ACC112 (cell line): ENCODE results near the gene CHSY1.

Experiments
- H2AFZ ChIP-seq: fragments of 200-600 bp; sonication (generic); one replicate; pipeline ENCODE4 v1.6.0; 2017; ENCODE audit warnings: antibody characterized with exemption, low read length; ENCODE audit not compliant: unreplicated experiment
- H3K27ac ChIP-seq: fragments of 200-600 bp; sonication (generic); 2 replicates; pipeline ENCODE4 v1.5.1; 2014; ENCODE audit warnings: low read depth, mild to moderate bottlenecking, antibody characterized with exemption, low read length, moderate library complexity
- H3K27me3 ChIP-seq: fragments of 200-600 bp; sonication (generic); 2 replicates; pipeline ENCODE4 v1.6.1; 2014; ENCODE audit warnings: mild to moderate bottlenecking, antibody characterized with exemption, low read length, moderate library complexity, mixed read lengths; ENCODE audit not compliant: insufficient read depth
- H3K36me3 ChIP-seq: fragments of 200-600 bp; sonication (generic); 2 replicates; pipeline ENCODE4 v1.6.1; 2016; ENCODE audit warnings: mild to moderate bottlenecking, antibody characterized with exemption, low read length, moderate library complexity, mixed read lengths; ENCODE audit not compliant: insufficient read depth
- H3K4me1 ChIP-seq: fragments of 200-600 bp; sonication (generic); one replicate; pipeline ENCODE4 v1.6.1; 2016; ENCODE audit warnings: low read length, mixed read lengths; ENCODE audit not compliant: insufficient read depth, unreplicated experiment, control insufficient read depth
- H3K4me3 ChIP-seq: fragments of 200-600 bp; sonication (generic); 2 replicates; pipeline ENCODE4 v1.5.1; 2014; ENCODE audit warnings: mild to moderate bottlenecking, low read depth, low read length
- H3K79me2 ChIP-seq: fragments of 200-600 bp; sonication (generic); one replicate; pipeline ENCODE4 v1.6.0; 2016; ENCODE audit warnings: low read length; ENCODE audit not compliant: control insufficient read depth, unreplicated experiment, insufficient read depth

Gene CHSY1

GRCh38 chr15:101266034-101266433 lies 14.2 kb upstream of the CHSY1 start:
- Histone ChIP-seq H3K36me3 (0 out of 2 replicates have a peak, but pooled peaks cover 7% of the 10 kb centered on the region), H2AFZ (no peak overlapping the region), H3K27me3 (no peaks in the 10 kb centered on the region), H3K79me2 (no peaks in the 10 kb centered on the region), H3K4me1 (peaks cover 26% of the 10 kb centered on the region), H3K4me3 (no peak overlapping the region), H3K27ac (no peak overlapping the region)

GRCh38 chr15:101264911-101265641 lies 13.2 kb upstream of the CHSY1 start:
- Histone ChIP-seq H2AFZ (no peak overlapping the region), H3K4me1 (peaks cover 26% of the 10 kb centered on the region), H3K79me2 (no peaks in the 10 kb centered on the region), H3K36me3 (no peaks in the 10 kb centered on the region), H3K27ac (no peak overlapping the region), H3K4me3 (no peak overlapping the region), H3K27me3 (no peaks in the 10 kb centered on the region)

GRCh38 chr15:101264011-101264410 lies 12.2 kb upstream of the CHSY1 start:
- Histone ChIP-seq H2AFZ (peak overlapping the region; percentile 32), H3K27ac (no peak overlapping the region), H3K27me3 (no peaks in the 10 kb centered on the region), H3K36me3 (no peaks in the 10 kb centered on the region), H3K79me2 (no peaks in the 10 kb centered on the region), H3K4me3 (no peak overlapping the region), H3K4me1 (peaks cover 26% of the 10 kb centered on the region)

- H3K4me1 ChIP-seq: peaks cover 18% of the 10 kb centered on the region
Measured at GRCh38 chr15:101262551-101262950, 10.7 kb upstream of the CHSY1 start.

GRCh38 chr15:101258238-101259144 lies 6.6 kb upstream of the CHSY1 start:
- H3K4me3 ChIP-seq: no peak overlapping the region
- H3K79me2 ChIP-seq: no peaks in the 10 kb centered on the region
- no peaks in the 10 kb centered on the region for H3K27me3 ChIP-seq
- peaks cover 9% of the 10 kb centered on the region for H3K4me1 ChIP-seq
- no peak overlapping the region for H3K27ac ChIP-seq
- peak overlapping the region; percentile 55 for H2AFZ ChIP-seq
- H3K36me3 ChIP-seq: no peaks in the 10 kb centered on the region

More at GRCh38 chr15:101262551-101262950, 10.7 kb upstream of the CHSY1 start:
- Histone ChIP-seq H3K27ac (no peak overlapping the region), H3K27me3 (no peaks in the 10 kb centered on the region), H2AFZ (no peak overlapping the region), H3K4me3 (no peak overlapping the region), H3K36me3 (no peaks in the 10 kb centered on the region), H3K79me2 (no peaks in the 10 kb centered on the region)

- H3K4me3 ChIP-seq: no peak overlapping the region
- H3K36me3 ChIP-seq: no peaks in the 10 kb centered on the region
- no peak overlapping the region for H2AFZ ChIP-seq
- H3K27me3 ChIP-seq: no peaks in the 10 kb centered on the region
- H3K4me1 ChIP-seq: peaks cover 15% of the 10 kb centered on the region
- H3K79me2 ChIP-seq: peaks cover 7% of the 10 kb centered on the region
- no peak overlapping the region for H3K27ac ChIP-seq
Measured at GRCh38 chr15:101256757-101257156, 4.9 kb upstream of the CHSY1 start.

- Histone ChIP-seq H3K36me3 (no peaks in the 10 kb centered on the region), H3K4me3 (no peak overlapping the region), H3K79me2 (peaks cover 11% of the 10 kb centered on the region), H2AFZ (no peak overlapping the region), H3K4me1 (peaks cover 15% of the 10 kb centered on the region), H3K27ac (no peak overlapping the region), H3K27me3 (no peaks in the 10 kb centered on the region)
Measured at GRCh38 chr15:101255615-101256241, 3.9 kb upstream of the CHSY1 start.

- Histone ChIP-seq H3K36me3 (no peaks in the 10 kb centered on the region), H3K4me1 (peaks cover 16% of the 10 kb centered on the region), H3K27me3 (no peaks in the 10 kb centered on the region), H2AFZ (no peak overlapping the region), H3K4me3 (no peak overlapping the region), H3K79me2 (peaks cover 18% of the 10 kb centered on the region), H3K27ac (no peak overlapping the region)
Measured at GRCh38 chr15:101255051-101255395, 3.2 kb upstream of the CHSY1 start.

- Histone ChIP-seq H3K27me3 (no peaks in the 10 kb centered on the region), H3K27ac (no peak overlapping the region), H2AFZ (no peak overlapping the region), H3K36me3 (no peaks in the 10 kb centered on the region), H3K4me3 (no peak overlapping the region), H3K79me2 (peaks cover 25% of the 10 kb centered on the region), H3K4me1 (peaks cover 22% of the 10 kb centered on the region)
Measured at GRCh38 chr15:101254157-101255050, 2.6 kb upstream of the CHSY1 start.

GRCh38 chr15:101252836-101253235 lies 988 bp upstream of the CHSY1 start:
- peak overlapping the region; percentile 84 for H2AFZ ChIP-seq
- H3K79me2 ChIP-seq: peaks cover 39% of the 10 kb centered on the region
- H3K36me3 ChIP-seq: no peaks in the 10 kb centered on the region
- peak overlapping the region; percentile 85 for H3K4me3 ChIP-seq
- H3K4me1 ChIP-seq: peaks cover 27% of the 10 kb centered on the region
- no peaks in the 10 kb centered on the region for H3K27me3 ChIP-seq
- peak overlapping the region; percentile 63 for H3K27ac ChIP-seq
